Stomach smooth muscle (tissue), 2 donors: Measurements from ENCODE around the gene COL4A6.

Experiments used
- H3K27ac ChIP-seq: one replicate; pipeline ENCODE4 v1.7.0; 2013; ENCODE audit warnings: mild to moderate bottlenecking, low read length, inconsistent platforms
- H3K27me3 ChIP-seq, 2 donors: one replicate each; pipeline ENCODE4 v1.7.0; 2013; ENCODE audit warnings: low read length in 2 of 2; ENCODE audit not compliant: insufficient read depth in 2 of 2, control insufficient read depth in 1 of 2
- H3K36me3 ChIP-seq, 2 donors: one replicate each; pipeline ENCODE4 v1.7.0; 2013; ENCODE audit warnings: low read length in 2 of 2; ENCODE audit not compliant: control insufficient read depth in 2 of 2, insufficient read depth in 2 of 2
- H3K4me1 ChIP-seq: one replicate; pipeline ENCODE4 v1.7.0; 2013; ENCODE audit warnings: low read length; ENCODE audit not compliant: control insufficient read depth, insufficient read depth
- H3K4me3 ChIP-seq, 2 donors: one replicate each; pipeline ENCODE4 v1.7.0; 2013; ENCODE audit warnings: low read length in 2 of 2
- H3K9ac ChIP-seq, 2 donors: one replicate each; pipeline ENCODE4 v1.7.0; 2013; ENCODE audit warnings: low read length in 2 of 2, mild to moderate bottlenecking in 1 of 2
- H3K9me3 ChIP-seq, 2 donors: one replicate each; pipeline ENCODE4 v1.7.0; 2013; ENCODE audit warnings: low read length in 2 of 2; ENCODE audit not compliant: control insufficient read depth in 2 of 2
- donor health status: healthy.
- donor health status: Pancreatic carcinoma.

COL4A6 gene

GRCh38 chrX:108250654-108251579, 187.3 kb downstream of the COL4A6 start:
- no peak overlapping the region for H3K9ac ChIP-seq
- H3K4me1 ChIP-seq, result no peaks in the 10 kb centered on the region
- peaks cover 0 to 3% of the 10 kb centered on the region in 2 donors for H3K27me3 ChIP-seq
- no peak overlapping the region for H3K4me3 ChIP-seq
- no peaks in the 10 kb centered on the region for H3K9me3 ChIP-seq
- no peak overlapping the region for H3K27ac ChIP-seq
- H3K36me3 ChIP-seq, result no peaks in the 10 kb centered on the region

GRCh38 chrX:108246304-108246954, 191.8 kb downstream of the COL4A6 start:
- Histone ChIP-seq H3K4me1 (no peaks in the 10 kb centered on the region), H3K4me3 (no peak overlapping the region), H3K27me3 (peaks cover 0 to 7% of the 10 kb centered on the region in 2 donors), H3K9me3 (no peaks in the 10 kb centered on the region), H3K27ac (no peak overlapping the region), H3K9ac (no peak overlapping the region), H3K36me3 (no peaks in the 10 kb centered on the region)

- Histone ChIP-seq H3K4me1 (no peaks in the 10 kb centered on the region), H3K36me3 (no peaks in the 10 kb centered on the region), H3K9ac (no peak overlapping the region), H3K27me3 (peaks cover 0 to 4% of the 10 kb centered on the region in 2 donors), H3K9me3 (no peaks in the 10 kb centered on the region), H3K27ac (no peak overlapping the region), H3K4me3 (no peak overlapping the region)
These were observed 192.8 kb downstream of the COL4A6 start for GRCh38 chrX:108245462-108245861.

- Histone ChIP-seq H3K4me3 (no peak overlapping the region), H3K4me1 (no peaks in the 10 kb centered on the region), H3K27me3 (peaks cover 0 to 4% of the 10 kb centered on the region in 2 donors), H3K9ac (no peak overlapping the region), H3K36me3 (no peaks in the 10 kb centered on the region), H3K9me3 (no peaks in the 10 kb centered on the region), H3K27ac (no peak overlapping the region)
These were observed 202.2 kb downstream of the COL4A6 start for GRCh38 chrX:108235986-108236385.

GRCh38 chrX:108230574-108230973, 207.6 kb downstream of the COL4A6 start:
- H3K9ac ChIP-seq, result no peak overlapping the region
- no peaks in the 10 kb centered on the region for H3K4me1 ChIP-seq
- H3K27me3 ChIP-seq, result peaks cover 0 to 5% of the 10 kb centered on the region in 2 donors
- H3K4me3 ChIP-seq, result no peak overlapping the region
- H3K9me3 ChIP-seq, result no peaks in the 10 kb centered on the region
- H3K36me3 ChIP-seq, result no peaks in the 10 kb centered on the region
- no peak overlapping the region for H3K27ac ChIP-seq

GRCh38 chrX:108224727-108225621, 213.2 kb downstream of the COL4A6 start:
- Histone ChIP-seq H3K4me1 (peaks cover 33% of the 10 kb centered on the region), H3K27me3 (peaks cover 0 to 10% of the 10 kb centered on the region in 2 donors), H3K36me3 (no peaks in the 10 kb centered on the region), H3K9me3 (no peaks in the 10 kb centered on the region), H3K4me3 (no peak overlapping the region), H3K9ac (no peak overlapping the region), H3K27ac (peak overlapping the region; percentile 41)

GRCh38 chrX:108224218-108224617, 214.0 kb downstream of the COL4A6 start:
- H3K36me3 ChIP-seq, result no peaks in the 10 kb centered on the region
- H3K9ac ChIP-seq, result no peak overlapping the region
- peaks cover 33% of the 10 kb centered on the region for H3K4me1 ChIP-seq
- no peaks in the 10 kb centered on the region for H3K9me3 ChIP-seq
- peak overlapping the region; percentile 41 for H3K27ac ChIP-seq
- no peak overlapping the region for H3K4me3 ChIP-seq
- peaks cover 0 to 13% of the 10 kb centered on the region in 2 donors for H3K27me3 ChIP-seq

GRCh38 chrX:108223585-108223984, 214.6 kb downstream of the COL4A6 start:
- Histone ChIP-seq H3K9ac (no peak overlapping the region), H3K36me3 (no peaks in the 10 kb centered on the region), H3K9me3 (no peaks in the 10 kb centered on the region), H3K4me1 (peaks cover 33% of the 10 kb centered on the region), H3K27me3 (peaks cover 0 to 13% of the 10 kb centered on the region in 2 donors), H3K27ac (peak overlapping the region; percentile 41), H3K4me3 (no peak overlapping the region)

- Histone ChIP-seq H3K9ac (no peak overlapping the region), H3K9me3 (no peaks in the 10 kb centered on the region), H3K36me3 (no peaks in the 10 kb centered on the region), H3K4me1 (peaks cover 36% of the 10 kb centered on the region), H3K27ac (no peak overlapping the region), H3K4me3 (no peak overlapping the region), H3K27me3 (peaks cover 0 to 13% of the 10 kb centered on the region in 2 donors)
These were observed 216.8 kb downstream of the COL4A6 start for GRCh38 chrX:108221301-108221864.

GRCh38 chrX:108219949-108220601, 218.1 kb downstream of the COL4A6 start:
- H3K27ac ChIP-seq, result no peak overlapping the region
- no peaks in the 10 kb centered on the region for H3K36me3 ChIP-seq
- H3K4me3 ChIP-seq, result no peak overlapping the region
- no peaks in the 10 kb centered on the region for H3K9me3 ChIP-seq
- H3K9ac ChIP-seq, result no peak overlapping the region
- H3K4me1 ChIP-seq, result peaks cover 34% of the 10 kb centered on the region
- H3K27me3 ChIP-seq, result peaks cover 0 to 13% of the 10 kb centered on the region in 2 donors
